Inflammatory macrophage (primary cell): Measurements from ENCODE around the gene KRTAP10-5.
"Not testable (repeated sequence)": the region's sequence is repeated elsewhere in the genome, so short reads cannot be mapped to it uniquely, and the experiment has no call there.

Experiments used
- DNase-seq, 2 donors: peaks; one replicate each; pipeline ENCODE4 v3.0.0-alpha.2; 2020 to 2022

The KRTAP10-5 gene

GRCh38 chr21:44610157-44610843 is 29.9 kb upstream of the KRTAP10-5 start:
- DNase-seq = not testable (repeated sequence)

DNA sequence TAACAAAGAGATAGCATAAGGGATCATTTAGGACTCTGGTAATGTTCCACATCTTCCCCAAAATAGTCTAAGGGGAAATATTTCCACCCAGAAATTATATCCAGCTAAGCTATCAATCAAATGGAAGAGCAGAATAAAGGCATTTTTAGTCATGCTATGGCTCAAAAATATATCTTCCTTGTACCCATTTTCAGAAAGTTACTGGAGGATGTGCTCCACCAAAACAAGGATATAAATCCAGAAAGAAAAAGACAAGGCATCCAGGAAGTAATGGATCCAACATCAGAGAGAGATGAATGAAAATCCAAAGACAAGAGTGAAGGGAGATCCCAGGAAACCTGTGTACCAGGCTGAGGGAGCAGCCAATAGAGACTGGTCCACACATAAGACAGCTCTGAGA is 28.8 kb upstream of the KRTAP10-5 start:
- no peak for DNase-seq

DNA sequence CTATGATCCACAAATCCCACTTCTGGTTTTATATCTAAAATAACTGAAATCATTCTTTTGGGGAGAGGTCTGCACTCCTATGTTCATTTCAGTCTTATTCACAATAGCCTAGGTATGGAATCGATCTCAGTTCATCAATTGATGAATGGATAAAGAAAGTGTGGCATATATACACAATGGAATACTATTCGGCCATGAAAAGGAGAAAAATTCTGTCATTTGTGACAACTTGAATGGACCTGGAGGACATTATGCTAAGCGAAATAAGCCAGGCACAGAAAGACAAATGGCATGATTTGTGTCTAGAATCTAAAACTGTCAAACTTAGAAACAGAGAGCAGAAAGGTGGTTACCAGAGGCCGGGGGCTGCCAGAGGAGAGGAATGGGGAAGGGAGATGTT is 26.1 kb upstream of the KRTAP10-5 start:
- DNase-seq = no peak

GRCh38 chr21:44603911-44604310 is 23.5 kb upstream of the KRTAP10-5 start:
- DNase-seq = no peak

DNA sequence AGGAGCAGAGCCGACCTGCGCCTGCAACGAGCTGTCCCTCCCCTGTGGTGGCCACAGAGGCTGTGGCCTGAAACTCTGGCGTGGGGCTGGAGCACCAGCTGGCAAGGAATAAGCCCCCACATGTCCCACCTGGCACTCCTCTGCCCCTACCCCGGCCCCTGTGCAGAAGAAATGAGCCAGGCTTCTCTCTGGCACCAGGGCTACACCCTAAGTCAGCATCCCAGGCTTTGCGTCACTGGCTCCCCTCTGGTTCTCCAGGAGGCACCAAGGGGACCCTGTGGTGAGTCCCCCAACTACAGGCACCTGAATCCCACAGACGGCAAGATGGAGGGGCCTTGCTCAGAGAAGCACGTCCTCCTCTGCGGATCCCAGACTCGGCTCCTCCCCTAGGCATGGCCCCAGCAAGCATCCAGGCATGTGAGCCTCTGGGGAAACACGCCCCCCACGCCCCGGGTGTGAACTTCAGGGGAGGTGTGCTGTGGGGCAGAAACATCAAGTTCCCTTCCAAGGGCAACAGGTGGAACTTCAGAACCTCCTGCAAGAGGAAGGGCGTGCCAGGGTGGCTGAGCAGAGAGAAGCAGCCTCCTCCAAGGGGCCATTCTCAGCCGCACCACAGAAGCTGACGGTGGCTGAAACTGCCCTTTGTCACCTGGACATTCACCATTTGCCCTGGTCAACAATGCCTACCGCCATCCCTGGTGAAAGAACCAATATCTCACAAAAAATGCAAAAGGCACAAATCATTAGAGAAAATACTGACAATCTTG is 22.9 kb upstream of the KRTAP10-5 start:
- no peak for DNase-seq

DNA sequence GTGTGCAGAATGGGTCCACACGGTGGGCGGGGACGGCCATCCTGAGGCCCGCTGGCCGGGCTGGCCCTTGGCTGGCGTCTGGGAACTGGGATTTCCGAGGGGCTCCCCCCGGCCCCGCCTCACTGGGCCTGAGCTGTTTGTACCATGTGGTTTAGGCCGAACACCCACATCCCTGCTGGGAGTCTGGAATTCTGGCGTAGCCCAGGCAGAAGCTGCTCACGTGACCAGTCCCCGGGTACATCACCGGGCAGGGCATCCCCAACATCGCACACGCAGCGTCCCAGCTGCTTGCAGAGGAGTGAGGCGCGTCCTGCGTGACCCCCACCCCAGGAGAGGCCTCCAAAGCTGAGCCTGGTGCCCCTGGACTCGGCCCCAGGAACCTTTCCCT is 22.1 kb upstream of the KRTAP10-5 start:
- DNase-seq = no peak

DNA sequence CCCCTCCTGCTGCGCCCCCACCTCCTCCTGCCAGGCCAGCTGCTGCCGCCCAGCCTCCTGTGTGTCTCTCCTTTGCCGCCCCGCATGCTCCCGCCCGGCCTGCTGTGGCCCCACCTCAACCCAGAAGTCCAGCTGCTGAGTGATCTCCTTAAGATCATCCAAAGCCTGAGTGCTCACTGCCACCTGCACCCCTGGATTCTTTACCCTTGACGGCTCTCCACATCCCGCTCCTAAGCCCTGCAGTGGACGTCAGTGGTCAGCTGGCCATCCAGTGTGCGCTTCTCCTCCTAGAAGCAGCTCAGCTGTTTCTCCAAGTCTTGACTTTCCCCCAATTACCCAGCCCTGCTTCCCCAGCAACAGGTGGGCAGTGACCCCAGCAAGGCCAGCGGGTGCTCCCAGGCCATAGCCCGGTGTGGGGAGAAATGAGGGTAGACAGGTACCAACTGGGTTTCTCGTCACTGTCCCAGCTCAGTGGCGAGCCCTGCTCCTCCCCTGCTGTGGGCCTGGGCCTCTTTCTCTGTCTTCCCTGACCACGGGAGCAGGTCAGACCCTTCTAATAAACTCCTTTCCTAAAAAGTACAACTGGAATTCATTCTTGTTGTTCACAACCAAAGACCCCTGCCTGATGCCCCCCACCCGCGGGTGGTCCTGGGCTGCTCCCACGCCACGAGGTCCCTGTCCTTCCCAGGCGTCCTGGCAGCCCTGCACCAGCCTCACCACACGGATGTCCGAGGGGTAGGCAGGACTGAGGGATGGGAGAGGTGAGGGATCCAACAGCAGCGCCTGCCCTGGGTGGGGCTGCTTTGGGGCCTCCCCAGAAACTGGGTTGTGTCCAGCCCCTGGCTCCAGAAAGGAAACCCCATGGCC is 21.4 kb upstream of the KRTAP10-5 start:
- DNase-seq = no peak

DNA sequence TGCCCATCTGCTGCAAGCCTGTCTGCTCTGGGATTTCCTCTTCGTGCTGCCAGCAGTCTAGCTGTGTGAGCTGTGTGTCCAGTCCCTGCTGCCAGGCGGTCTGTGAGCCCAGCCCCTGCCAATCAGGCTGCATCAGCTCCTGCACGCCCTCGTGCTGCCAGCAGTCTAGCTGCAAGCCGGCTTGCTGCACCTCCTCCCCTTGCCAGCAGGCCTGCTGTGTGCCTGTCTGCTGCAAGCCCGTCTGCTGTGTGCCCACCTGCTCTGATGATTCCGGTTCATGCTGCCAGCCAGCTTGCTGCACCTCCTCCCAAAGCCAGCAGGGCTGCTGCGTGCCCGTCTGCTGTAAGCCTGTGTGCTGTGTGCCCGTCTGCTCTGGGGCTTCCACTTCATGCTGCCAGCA is 20.7 kb upstream of the KRTAP10-5 start:
- DNase-seq = not testable (repeated sequence)

- DNase-seq = not testable (repeated sequence)
Measured at GRCh38 chr21:44600118-44600978, 19.9 kb upstream of the KRTAP10-5 start, which contains the start of gene KRTAP10-7. KRTAP10-7 (plus strand) TSS chr21:44600597; CDS start chr21:44600622, 25 bp downstream.

GRCh38 chr21:44599264-44600029 is 19.0 kb upstream of the KRTAP10-5 start:
- DNase-seq = no peak

DNA sequence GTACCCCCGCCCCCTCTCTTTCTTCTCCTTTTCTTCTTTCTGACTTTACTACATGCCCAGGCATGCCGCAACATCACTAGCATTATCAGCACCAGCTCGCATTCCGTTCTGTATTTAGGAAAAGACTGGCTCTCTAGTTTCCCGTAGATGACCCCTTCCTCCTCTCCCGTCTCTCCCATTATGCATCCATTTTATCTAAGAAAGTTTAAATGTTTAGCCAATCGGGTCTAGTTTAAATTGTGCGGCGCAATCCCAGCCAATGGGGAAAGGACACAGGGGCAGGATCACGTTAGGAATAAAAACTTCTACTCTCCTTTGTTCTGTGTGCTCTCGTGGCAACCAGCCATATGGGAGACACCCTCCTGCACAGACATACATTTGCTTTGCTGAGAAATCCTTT is 17.7 kb upstream of the KRTAP10-5 start:
- no peak for DNase-seq

DNA sequence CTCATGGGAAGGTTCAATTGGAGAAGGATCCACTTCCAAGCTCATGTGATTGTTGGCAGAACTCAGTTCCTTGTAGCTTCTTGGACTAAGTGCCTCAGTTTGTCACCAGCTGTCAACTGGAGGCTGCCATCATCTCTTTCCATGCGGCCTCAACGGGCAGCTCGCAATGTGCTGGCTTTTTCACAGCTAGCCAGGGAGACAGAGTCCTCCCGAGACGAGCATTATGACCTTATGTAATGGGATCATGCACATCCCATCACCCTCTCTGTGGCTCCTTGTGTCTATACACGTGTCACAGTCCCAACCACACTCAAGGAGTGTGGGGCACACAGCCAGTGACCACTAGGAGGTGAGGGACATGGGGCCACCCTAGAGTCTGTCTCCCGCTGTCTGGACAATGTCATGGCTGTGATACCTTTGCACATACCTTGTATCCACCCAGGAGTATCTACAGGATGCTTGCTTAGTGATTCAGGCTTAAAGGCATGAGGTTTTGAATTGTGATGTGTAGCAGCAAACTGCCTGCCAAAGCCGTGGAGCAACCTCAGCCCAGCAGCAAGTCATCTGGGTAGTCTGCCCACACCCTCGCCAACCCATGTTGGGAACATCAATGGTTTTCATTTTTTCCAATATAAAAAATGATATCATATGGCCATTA is 15.8 kb upstream of the KRTAP10-5 start:
- no peak for DNase-seq

DNA sequence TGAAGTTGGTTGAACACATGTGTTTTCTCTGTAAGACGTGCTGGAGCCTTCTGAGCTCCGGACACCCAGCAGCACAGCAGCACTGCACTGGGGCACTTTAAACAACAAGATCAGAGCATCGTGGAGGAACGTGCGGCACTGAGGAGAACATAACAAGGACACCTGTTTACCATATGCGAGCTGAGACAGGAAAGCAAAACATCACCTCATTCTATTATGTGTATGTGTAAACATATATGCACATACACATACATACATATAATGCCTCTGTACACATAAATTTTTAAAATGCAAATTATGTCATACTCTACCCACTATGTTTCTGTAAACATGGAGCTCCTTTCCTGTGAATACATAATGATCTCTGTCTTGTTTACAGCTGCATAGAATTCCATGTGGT is 15.1 kb upstream of the KRTAP10-5 start:
- DNase-seq = no peak

- no peak for DNase-seq
Measured at GRCh38 chr21:44594406-44594916, 14.1 kb upstream of the KRTAP10-5 start.

- no peak for DNase-seq
Measured at GRCh38 chr21:44593598-44594405, 13.4 kb upstream of the KRTAP10-5 start.

DNA sequence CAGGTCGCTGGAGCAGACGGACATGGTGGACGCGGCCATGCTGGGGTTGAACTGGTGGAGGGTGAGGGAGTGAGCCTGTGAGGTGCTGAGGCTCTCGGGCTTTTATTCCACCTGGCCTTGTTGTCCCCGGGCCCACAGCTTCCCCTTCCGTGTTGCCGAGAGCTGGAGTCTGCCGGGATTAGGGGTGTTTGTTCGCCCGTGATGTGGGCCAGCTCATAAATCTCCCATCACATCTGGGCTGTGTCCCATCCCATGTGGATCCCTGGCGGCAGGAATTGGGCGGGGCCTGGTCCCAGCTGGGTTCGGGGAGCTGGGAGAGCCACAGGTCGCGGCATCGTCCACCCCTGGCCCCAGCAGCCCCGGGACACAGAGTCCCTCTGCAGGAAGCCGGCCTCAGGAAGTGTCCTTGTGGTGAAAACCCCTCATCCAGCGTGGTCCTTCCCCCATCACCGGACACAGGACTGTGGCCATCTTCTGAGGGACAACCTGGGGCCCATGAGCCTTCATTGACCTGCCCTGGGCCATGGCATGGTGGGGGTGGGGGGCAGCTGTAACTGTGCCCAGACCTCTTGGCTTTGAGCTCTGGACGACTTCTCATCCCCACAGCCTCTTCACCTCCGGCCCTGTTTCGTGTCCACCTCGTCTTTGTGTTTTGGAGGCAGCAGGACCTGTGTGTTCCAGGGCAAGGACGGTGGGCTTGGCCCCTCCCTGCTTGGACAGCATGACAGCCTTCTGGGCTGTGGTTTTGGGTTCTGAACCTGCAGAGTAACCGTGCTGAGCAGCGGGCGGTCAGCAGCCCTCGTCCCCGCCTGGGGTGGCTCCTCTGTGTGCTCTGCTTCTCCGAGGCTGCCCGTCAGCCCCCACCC is 12.3 kb upstream of the KRTAP10-5 start, which contains the start of gene KRTAP10-6:
TSS of gene KRTAP10-6 (minus strand) at position 60 of the 866 bp plus-strand sequence. CDS start at position 39, 21 bp downstream.
- DNase-seq = no peak

- DNase-seq = not testable (repeated sequence)
Measured at GRCh38 chr21:44591801-44592130, 11.4 kb upstream of the KRTAP10-5 start.
